CD8-positive, alpha-beta memory T cell (primary cell): Measurements from ENCODE around the gene TSSK2. TPM values are rescaled to one million over a fixed set of nuclear protein-coding genes. Genes with fewer than 3 reads are reported as not detected.

Source experiments
- CTCF ChIA-PET: fragments of 350-600 bp; sonication (Branson Sonifier 250); formaldehyde crosslinking; loops from one replicate; lab custom pipeline; 2021; ENCODE audit warnings: antibody characterized with exemption; lab: Charles Lee
- POLR2A ChIA-PET: fragments of 350-600 bp; sonication (Branson Sonifier 250); formaldehyde crosslinking; loops from one replicate; lab custom pipeline; 2021; ENCODE audit warnings: antibody characterized with exemption; lab: Charles Lee
- DNase-seq, 5 donors: peaks; one replicate each; pipeline versions ENCODE4 v3.0.0 to v3.0.0-alpha.2; 2020 to 2022; ENCODE audit warnings: mixed read lengths in 1 of 5
- H3K27ac ChIP-seq: one replicate; pipeline ENCODE4 v1.7.0; 2013; ENCODE audit warnings: low read depth, mild to moderate bottlenecking, low read length, moderate library complexity
- H3K27me3 ChIP-seq: 2 replicates; pipeline ENCODE4 v1.7.0; 2013; ENCODE audit warnings: low read length, mild to moderate bottlenecking; ENCODE audit not compliant: insufficient read depth, poor library complexity, severe bottlenecking
- H3K36me3 ChIP-seq: 2 replicates; pipeline ENCODE4 v1.7.0; 2013; ENCODE audit warnings: mild to moderate bottlenecking, low read length, moderate library complexity; ENCODE audit not compliant: insufficient read depth
- H3K4me1 ChIP-seq: 2 replicates; pipeline ENCODE4 v1.7.0; 2013; ENCODE audit warnings: mild to moderate bottlenecking, low read length, moderate library complexity; ENCODE audit not compliant: insufficient read depth
- H3K4me3 ChIP-seq: 2 replicates; pipeline ENCODE4 v1.7.0; 2013; ENCODE audit warnings: mild to moderate bottlenecking, low read length
- H3K9me3 ChIP-seq: 2 replicates; pipeline ENCODE4 v1.7.0; 2013; ENCODE audit warnings: mild to moderate bottlenecking, low read length
- H3K27ac Mint-ChIP-seq, 8 donors: one replicate each; pipeline ENCODE4 v1.8.0; 2020 to 2021; ENCODE audit warnings: mixed read lengths in 8 of 8, mild to moderate bottlenecking in 6 of 8, inconsistent platforms in 3 of 8, moderate library complexity in 3 of 8
- H3K27me3 Mint-ChIP-seq, 2 donors: one replicate each; pipeline ENCODE4 v1.8.0; 2020 to 2021; ENCODE audit warnings: mixed read lengths in 2 of 2, mild to moderate bottlenecking in 1 of 2, moderate library complexity in 1 of 2
- H3K36me3 Mint-ChIP-seq, 3 donors: one replicate each; pipeline ENCODE4 v1.8.0; 2020 to 2021; ENCODE audit warnings: mixed read lengths in 3 of 3, inconsistent platforms in 1 of 3, mild to moderate bottlenecking in 1 of 3
- H3K4me1 Mint-ChIP-seq, 3 donors: one replicate each; pipeline ENCODE4 v1.8.0; 2020 to 2021; ENCODE audit warnings: mixed read lengths in 3 of 3, inconsistent platforms in 1 of 3, mild to moderate bottlenecking in 1 of 3
- H3K4me3 Mint-ChIP-seq, 7 donors: one replicate each; pipeline ENCODE4 v1.8.0; 2020 to 2021; ENCODE audit warnings: mixed read lengths in 7 of 7, mild to moderate bottlenecking in 6 of 7, moderate library complexity in 4 of 7, inconsistent platforms in 2 of 7
- H3K9me3 Mint-ChIP-seq, 5 donors: one replicate each; pipeline ENCODE4 v1.8.0; 2020 to 2022; ENCODE audit warnings: mixed read lengths in 5 of 5, mild to moderate bottlenecking in 3 of 5, moderate library complexity in 2 of 5, inconsistent platforms in 1 of 5
- polyA plus RNA-seq: library from polyadenylated mRNA; unstranded; fragments of 300-500 nt; fragmentation: Illumina TruSeq; gene quantifications from one replicate; pipeline ENCODE4 v1.2.3, GENCODE V29; 2021
- total RNA-seq, 2 experiments: library from RNA; stranded (reverse); gene quantifications; one replicate each; pipeline ENCODE4 v1.2.3, GENCODE V29; 2021

Gene TSSK2
- total and polyA plus RNA-seq, 3 experiments from 2014 or later = not detected

DNA sequence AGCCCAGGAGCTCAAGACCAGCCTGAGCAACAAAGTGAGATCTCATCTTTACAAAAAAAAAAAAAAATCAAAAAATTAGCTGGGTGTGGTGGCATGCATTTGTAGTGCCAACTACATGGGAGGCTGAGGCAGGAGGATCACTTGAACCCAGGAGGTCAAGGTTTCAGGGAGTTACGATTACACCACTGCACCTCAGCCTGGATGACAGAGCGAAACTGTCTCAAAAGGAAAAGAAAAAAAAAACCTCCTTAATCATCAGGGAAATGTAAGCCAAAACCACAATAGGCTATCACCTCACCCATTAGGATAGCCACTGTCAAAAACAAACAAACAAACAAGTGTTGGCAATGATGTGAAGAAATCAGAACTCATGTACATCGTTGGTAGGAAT lies 22.3 kb upstream of the TSSK2 start:
- Histone ChIP-seq H3K9me3 (no peaks in the 10 kb centered on the region), H3K27me3 (no peaks in the 10 kb centered on the region), H3K4me3 (peak overlapping the region; percentile 1), H3K4me1 (peaks cover 57% of the 10 kb centered on the region), H3K36me3 (no peaks in the 10 kb centered on the region), H3K27ac (peak overlapping the region; percentile 71)
- DNase-seq = no peak
- POLR2A ChIA-PET = interaction anchor here (0.7 kb wide), 1 partner anchor 1849 kb away, joined by 4 read pairs; no protein-coding TSS in a partner anchor
- CTCF ChIA-PET = interaction anchor here (1.6 kb wide), 1 partner anchor 369 kb away, joined by 3 read pairs; no protein-coding TSS in a partner anchor
- Mint-ChIP-seq H3K9me3 (no peaks in the 10 kb centered on the region), H3K36me3 (peaks cover 0 to 13% (median 0%) of the 10 kb centered on the region in 3 donors), H3K27me3 (peaks cover 0 to 1% of the 10 kb centered on the region in 2 donors), H3K4me3 (peak overlapping the region in 5 of 7 donors; percentile 20 to 82 (median 79)), H3K4me1 (peaks cover 64 to 87% (median 84%) of the 10 kb centered on the region in 3 donors), H3K27ac (peak overlapping the region; percentile 83 to 97 (median 94))

- Mint-ChIP-seq H3K4me3 (peak overlapping the region; percentile 21 to 82 (median 79)), H3K9me3 (no peaks in the 10 kb centered on the region), H3K4me1 (peaks cover 64 to 85% (median 82%) of the 10 kb centered on the region in 3 donors), H3K27me3 (peaks cover 0 to 1% of the 10 kb centered on the region in 2 donors), H3K36me3 (peaks cover 0 to 12% (median 0%) of the 10 kb centered on the region in 3 donors), H3K27ac (peak overlapping the region; percentile 83 to 99 (median 94))
- peak overlapping the region; percentile 71 for H3K27ac ChIP-seq
- ChIA-PET POLR2A (interaction anchor here (0.7 to 1.4 kb wide), 3 partner anchors 12 to 1848 kb away, joined by 4 to 11 read pairs (median 5); partner anchors contain the start of genes DGCR2 and ESS2), CTCF (interaction anchor here (0.9 to 1.6 kb wide), 2 partner anchors 13 to 369 kb away, joined by 3 read pairs; partner anchors contain the start of gene DGCR2)
- peak overlapping the region; percentile 48 for H3K4me3 ChIP-seq
- peaks cover 57% of the 10 kb centered on the region for H3K4me1 ChIP-seq
- H3K36me3 ChIP-seq = peaks cover under 1% of the 10 kb centered on the region
- H3K9me3 ChIP-seq = no peaks in the 10 kb centered on the region
- peak; percentile 20 to 82 (median 66) for DNase-seq
- no peaks in the 10 kb centered on the region for H3K27me3 ChIP-seq
Observed at GRCh38 chr22:19109198-19110063, 21.7 kb upstream of the TSSK2 start.

DNA sequence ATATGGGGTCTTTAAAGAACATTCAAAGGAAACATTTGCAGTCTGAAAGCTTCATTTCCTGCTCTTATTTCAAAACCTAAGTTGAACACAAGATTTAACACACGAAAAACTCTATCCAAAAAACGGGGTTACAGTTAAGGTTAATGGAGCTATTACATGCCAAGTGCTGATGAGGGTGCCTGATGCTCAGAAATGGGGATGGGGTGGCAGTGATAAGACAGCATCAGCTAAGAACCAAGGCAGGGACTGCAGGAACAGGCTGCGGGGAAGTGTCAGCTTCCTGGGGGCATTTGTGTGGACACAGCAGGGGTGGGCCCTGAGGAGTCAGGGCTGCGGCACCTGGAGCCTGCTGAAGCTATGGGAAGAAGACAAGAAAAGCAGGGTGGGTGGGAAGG lies 21.0 kb upstream of the TSSK2 start:
- Histone ChIP-seq H3K4me1 (peaks cover 62% of the 10 kb centered on the region), H3K27ac (peak overlapping the region; percentile 71), H3K9me3 (no peaks in the 10 kb centered on the region), H3K27me3 (no peaks in the 10 kb centered on the region), H3K36me3 (peaks cover 3% of the 10 kb centered on the region), H3K4me3 (peak overlapping the region; percentile 48)
- Mint-ChIP-seq H3K4me3 (peak overlapping the region; percentile 21 to 82 (median 79)), H3K36me3 (peaks cover 0 to 14% (median 0%) of the 10 kb centered on the region in 3 donors), H3K27me3 (peaks cover 0 to 1% of the 10 kb centered on the region in 2 donors), H3K9me3 (no peaks in the 10 kb centered on the region), H3K4me1 (peaks cover 69 to 87% (median 87%) of the 10 kb centered on the region in 3 donors), H3K27ac (peak overlapping the region; percentile 83 to 99 (median 94))
- POLR2A ChIA-PET = interaction anchor here (1.0 to 1.4 kb wide), 2 partner anchors 11 to 34 kb away, joined by 5 to 11 read pairs; partner anchors contain the start of genes DGCR2 and ESS2
- CTCF ChIA-PET = interaction anchor here (0.9 kb wide), 1 partner anchor 12 kb away, joined by 3 read pairs; the partner anchor contains the start of gene DGCR2
- DNase-seq = no peak

DNA sequence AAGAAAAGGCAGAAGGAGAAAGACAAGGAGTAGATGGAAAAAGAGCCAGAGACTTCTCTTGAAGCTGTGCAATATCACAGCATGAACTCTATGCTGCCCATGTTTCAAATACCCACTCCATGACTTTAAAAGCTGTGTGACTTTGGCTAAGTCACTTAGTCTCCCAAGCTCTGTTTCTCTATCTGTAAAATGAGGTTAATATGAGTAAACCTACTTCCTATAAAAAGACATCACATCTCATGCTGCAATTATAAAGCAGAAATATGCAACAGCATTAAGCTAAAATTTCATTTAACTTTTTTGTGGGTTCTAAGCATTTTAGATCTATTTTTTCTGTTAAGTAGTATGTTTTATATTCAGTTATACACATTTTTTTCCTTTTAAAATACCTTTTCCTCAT lies 20.5 kb upstream of the TSSK2 start:
- DNase-seq = no peak
- CTCF ChIA-PET = interaction anchor here (0.9 to 1.2 kb wide), 2 partner anchors 11 to 12 kb away, joined by 3 read pairs; partner anchors contain the start of gene DGCR2
- Histone ChIP-seq H3K9me3 (no peaks in the 10 kb centered on the region), H3K27ac (no peak overlapping the region), H3K27me3 (no peaks in the 10 kb centered on the region), H3K4me1 (peaks cover 68% of the 10 kb centered on the region), H3K36me3 (peaks cover 3% of the 10 kb centered on the region), H3K4me3 (no peak overlapping the region)
- POLR2A ChIA-PET = interaction anchor here (0.7 to 1.5 kb wide), 3 partner anchors 11 to 34 kb away, joined by 4 to 11 read pairs (median 5); partner anchors contain the start of genes DGCR2 and ESS2
- peak overlapping the region in 2 of 7 donors; percentile 16 to 36 for H3K4me3 Mint-ChIP-seq
- no peaks in the 10 kb centered on the region for H3K9me3 Mint-ChIP-seq
- H3K27ac Mint-ChIP-seq = peak overlapping the region; percentile 83 to 91 (median 90)
- H3K4me1 Mint-ChIP-seq = peaks cover 74 to 88% (median 87%) of the 10 kb centered on the region in 3 donors
- H3K27me3 Mint-ChIP-seq = peaks cover 0 to 1% of the 10 kb centered on the region in 2 donors
- peaks cover 0 to 14% (median 0%) of the 10 kb centered on the region in 3 donors for H3K36me3 Mint-ChIP-seq

DNA sequence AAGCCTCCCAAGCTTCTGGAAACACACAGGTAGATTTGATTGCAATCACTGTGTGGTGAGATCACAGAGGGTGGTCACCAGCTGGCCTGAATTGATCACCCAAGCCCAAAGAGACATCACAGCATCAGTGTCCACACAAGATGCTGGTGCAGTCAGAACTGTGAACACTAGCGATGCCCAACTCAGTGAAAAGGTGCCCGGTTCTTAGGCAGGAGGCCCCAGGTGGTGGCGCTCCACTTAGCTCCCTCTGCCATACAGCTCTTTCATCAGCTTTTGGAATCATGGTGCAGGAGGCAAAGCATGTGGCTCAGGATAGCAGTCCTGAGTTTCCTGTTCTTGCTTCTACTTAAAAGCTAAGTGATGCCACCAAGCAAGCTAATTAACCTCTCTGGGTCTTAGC lies 20.0 kb upstream of the TSSK2 start:
- H3K27ac ChIP-seq = no peak overlapping the region
- Mint-ChIP-seq H3K36me3 (peaks cover 0 to 14% (median 0%) of the 10 kb centered on the region in 3 donors), H3K27me3 (peaks cover 0 to 1% of the 10 kb centered on the region in 2 donors), H3K4me1 (peaks cover 74 to 88% (median 87%) of the 10 kb centered on the region in 3 donors), H3K27ac (peak overlapping the region; percentile 49 to 91 (median 90)), H3K4me3 (peak overlapping the region in 4 of 7 donors; percentile 16 to 36 (median 26)), H3K9me3 (no peaks in the 10 kb centered on the region)
- no peaks in the 10 kb centered on the region for H3K9me3 ChIP-seq
- no peaks in the 10 kb centered on the region for H3K27me3 ChIP-seq
- ChIA-PET CTCF (interaction anchor here (1.2 kb wide), 1 partner anchor 11 kb away, joined by 3 read pairs; the partner anchor contains the start of gene DGCR2), POLR2A (interaction anchor here (0.7 to 1.5 kb wide), 2 partner anchors 11 to 35 kb away, joined by 4 to 11 read pairs; partner anchors contain the start of gene DGCR2)
- no peak for DNase-seq
- H3K36me3 ChIP-seq = peaks cover 3% of the 10 kb centered on the region
- no peak overlapping the region for H3K4me3 ChIP-seq
- H3K4me1 ChIP-seq = peaks cover 70% of the 10 kb centered on the region

DNA sequence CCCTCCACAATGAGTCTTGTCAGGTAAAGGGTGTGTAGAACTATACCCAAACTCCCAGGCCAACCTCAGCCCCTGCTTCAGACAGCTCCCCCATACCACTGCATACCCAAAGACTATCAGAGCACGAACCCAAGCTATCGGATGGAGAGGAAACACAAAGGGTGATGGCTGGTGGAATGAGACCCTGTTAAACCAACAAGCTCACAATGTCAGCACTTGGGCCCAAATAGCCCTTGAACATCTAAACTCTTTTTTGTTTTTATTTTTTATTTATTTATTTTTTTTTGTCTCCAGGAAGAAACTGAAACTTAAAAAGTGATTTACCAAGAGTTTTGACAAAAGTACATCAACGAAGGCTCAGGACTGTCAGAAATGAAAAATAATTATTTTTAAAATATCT lies 19.5 kb upstream of the TSSK2 start:
- ChIA-PET CTCF (interaction anchor here (1.2 kb wide), 1 partner anchor 10 kb away, joined by 3 read pairs; the partner anchor contains the start of gene DGCR2), POLR2A (interaction anchor here (1.5 kb wide), 1 partner anchor 10 kb away, joined by 11 read pairs; the partner anchor contains the start of gene DGCR2)
- Mint-ChIP-seq H3K9me3 (no peaks in the 10 kb centered on the region), H3K27ac (peak overlapping the region; percentile 49 to 91 (median 90)), H3K4me1 (peaks cover 74 to 88% (median 87%) of the 10 kb centered on the region in 3 donors), H3K27me3 (peaks cover 0 to 1% of the 10 kb centered on the region in 2 donors), H3K4me3 (no peak overlapping the region), H3K36me3 (peaks cover 0 to 14% (median 0%) of the 10 kb centered on the region in 3 donors)
- H3K27me3 ChIP-seq = no peaks in the 10 kb centered on the region
- H3K36me3 ChIP-seq = peaks cover 3% of the 10 kb centered on the region
- no peak for DNase-seq
- no peak overlapping the region for H3K4me3 ChIP-seq
- no peaks in the 10 kb centered on the region for H3K9me3 ChIP-seq
- H3K4me1 ChIP-seq = peaks cover 70% of the 10 kb centered on the region
- H3K27ac ChIP-seq = no peak overlapping the region

DNA sequence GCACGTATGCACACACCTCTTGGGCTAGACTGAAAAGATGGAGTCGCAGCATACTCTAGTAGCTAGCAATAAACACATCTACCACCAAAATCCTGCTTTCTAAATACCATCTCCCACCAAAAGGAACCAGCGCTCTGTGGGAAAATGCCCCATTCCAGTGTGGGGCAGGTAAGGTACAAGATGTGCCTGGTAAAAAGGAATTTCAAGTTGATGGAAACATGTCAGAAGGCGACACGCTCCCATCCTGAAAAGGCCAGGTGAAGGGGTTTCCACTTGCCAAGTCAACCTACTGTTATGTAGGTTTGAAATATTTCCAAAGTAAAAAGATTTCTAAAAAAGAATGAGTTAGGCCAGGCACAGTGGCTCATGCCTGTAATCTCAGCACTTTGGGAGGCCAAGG lies 17.7 kb upstream of the TSSK2 start:
- Histone ChIP-seq H3K4me3 (no peak overlapping the region), H3K9me3 (no peaks in the 10 kb centered on the region), H3K36me3 (peaks cover 3% of the 10 kb centered on the region), H3K27ac (no peak overlapping the region), H3K27me3 (no peaks in the 10 kb centered on the region), H3K4me1 (peaks cover 70% of the 10 kb centered on the region)
- Mint-ChIP-seq H3K27ac (peak overlapping the region in 1 of 8 donors; percentile 51), H3K27me3 (peaks cover 0 to 1% of the 10 kb centered on the region in 2 donors), H3K36me3 (peaks cover 0 to 14% (median 0%) of the 10 kb centered on the region in 3 donors), H3K4me1 (peaks cover 73 to 88% (median 87%) of the 10 kb centered on the region in 3 donors), H3K4me3 (no peak overlapping the region), H3K9me3 (no peaks in the 10 kb centered on the region)
- ChIA-PET CTCF (no interaction called here), POLR2A (no interaction called here)
- DNase-seq = no peak
